Adipose tissue (tissue), 3 donors: Measurements from ENCODE around the gene DPP10. TPM values are rescaled to one million over a fixed set of nuclear protein-coding genes. Genes with fewer than 3 reads are reported as not detected.

Source experiments
- H3K27ac ChIP-seq: one replicate; pipeline ENCODE4 v1.5.1; 2013; ENCODE audit warnings: low read depth, low read length
- WGBS, 3 donors: extraction: QIAGEN DNeasy Blood & Tissue Kit; methylation state at CpG; one replicate each; pipeline ENCODE4 v1.1.7; 2013; 5-methylcytosine and 5-hydroxymethylcytosine counted together
- polyA plus RNA-seq, 3 donors: library from polyadenylated mRNA; stranded (reverse); fragments of 200-250 nt; gene quantifications; one replicate each; pipeline ENCODE4 v1.2.3, GENCODE V29; 2013
- donor health status: healthy with polysubstance abuse.
- donor health status: Bipolar disorder and iron deficiency.
- donor health status: healthy.

DPP10 gene
- polyA plus RNA-seq, 3 donors, result 0.18 to 2.0 TPM; not detected in 1

- WGBS, 3 donors, result 16 to 66% (median 17%) methylated on average over 3 of the region's 3 CpGs
These were observed 1062.9 kb downstream of the DPP10 start for GRCh38 chr2:115505331-115505730.

GRCh38 chr2:115520727-115521126, 1078.3 kb downstream of the DPP10 start:
- 73 to 82% (median 77%) methylated on average over 3 of the region's 3 CpGs for WGBS, 3 donors

More at GRCh38 chr2:115505331-115505730, 1062.9 kb downstream of the DPP10 start:
- H3K27ac ChIP-seq, result no peak overlapping the region

GRCh38 chr2:115524452-115524851, 1082.0 kb downstream of the DPP10 start:
- WGBS, 3 donors, result 78 to 87% (median 82%) methylated on average over 4 of the region's 4 CpGs
- H3K27ac ChIP-seq, result no peak overlapping the region

More at GRCh38 chr2:115520727-115521126, 1078.3 kb downstream of the DPP10 start:
- H3K27ac ChIP-seq, result no peak overlapping the region

GRCh38 chr2:115529627-115530026, 1087.2 kb downstream of the DPP10 start:
- H3K27ac ChIP-seq, result no peak overlapping the region

GRCh38 chr2:115533081-115533480, 1090.6 kb downstream of the DPP10 start:
- 76 to 87% (median 79%) methylated on average over 4 of the region's 4 CpGs for WGBS, 3 donors
- no peak overlapping the region for H3K27ac ChIP-seq

GRCh38 chr2:115541814-115542213, 1099.4 kb downstream of the DPP10 start:
- H3K27ac ChIP-seq, result no peak overlapping the region
- WGBS, 3 donors, result 89 to 97% (median 93%) methylated on average over 4 of the region's 4 CpGs

GRCh38 chr2:115542331-115542730, 1099.9 kb downstream of the DPP10 start:
- no peak overlapping the region for H3K27ac ChIP-seq
- WGBS, 3 donors, result 48 to 78% (median 49%) methylated on average over 1 of the region's 1 CpG

GRCh38 chr2:115543024-115543423, 1100.6 kb downstream of the DPP10 start:
- 71 to 86% (median 74%) methylated on average over 5 of the region's 5 CpGs for WGBS, 3 donors
- H3K27ac ChIP-seq, result no peak overlapping the region

GRCh38 chr2:115543461-115543860, 1101.0 kb downstream of the DPP10 start:
- H3K27ac ChIP-seq, result no peak overlapping the region
- 85 to 92% (median 91%) methylated on average over 4 of the region's 4 CpGs for WGBS, 3 donors

GRCh38 chr2:115549611-115550130, 1107.2 kb downstream of the DPP10 start:
- no peak overlapping the region for H3K27ac ChIP-seq
- WGBS, 3 donors, result 59 to 65% (median 61%) methylated on average over 1 of the region's 1 CpG

- WGBS, 3 donors, result 51 to 84% (median 75%) methylated on average over 2 of the region's 2 CpGs
- no peak overlapping the region for H3K27ac ChIP-seq
These were observed 1110.3 kb downstream of the DPP10 start for GRCh38 chr2:115552726-115553125.

GRCh38 chr2:115554153-115554552, 1111.7 kb downstream of the DPP10 start:
- no peak overlapping the region for H3K27ac ChIP-seq

GRCh38 chr2:115558725-115559124, 1116.3 kb downstream of the DPP10 start:
- WGBS, 3 donors, result 21 to 59% (median 58%) methylated on average over 1 of the region's 1 CpG
- H3K27ac ChIP-seq, result no peak overlapping the region

- no peak overlapping the region for H3K27ac ChIP-seq
- 85 to 87% (median 86%) methylated on average over 4 of the region's 4 CpGs for WGBS, 3 donors
These were observed 1118.2 kb downstream of the DPP10 start for GRCh38 chr2:115560666-115561065.

GRCh38 chr2:115568643-115569042, 1126.2 kb downstream of the DPP10 start:
- 69 to 86% (median 69%) methylated on average over 1 of the region's 1 CpG for WGBS, 3 donors
- no peak overlapping the region for H3K27ac ChIP-seq

GRCh38 chr2:115569547-115569946, 1127.1 kb downstream of the DPP10 start:
- 66 to 93% (median 79%) methylated on average over 2 of the region's 2 CpGs for WGBS, 3 donors
- H3K27ac ChIP-seq, result no peak overlapping the region

- no peak overlapping the region for H3K27ac ChIP-seq
These were observed 1130.3 kb downstream of the DPP10 start for GRCh38 chr2:115572746-115573145.

- 79 to 93% (median 79%) methylated on average over 4 of the region's 4 CpGs for WGBS, 3 donors
- H3K27ac ChIP-seq, result no peak overlapping the region
These were observed 1131.3 kb downstream of the DPP10 start for GRCh38 chr2:115573756-115574155.

GRCh38 chr2:115574667-115575066, 1132.2 kb downstream of the DPP10 start:
- no peak overlapping the region for H3K27ac ChIP-seq
- WGBS, 3 donors, result 49 to 61% (median 55%) methylated on average over 5 of the region's 5 CpGs

- H3K27ac ChIP-seq, result no peak overlapping the region
- WGBS, 3 donors, result 86 to 93% (median 90%) methylated on average over 5 of the region's 5 CpGs
These were observed 1138.3 kb downstream of the DPP10 start for GRCh38 chr2:115580784-115581183.

GRCh38 chr2:115584507-115584906, 1142.1 kb downstream of the DPP10 start:
- H3K27ac ChIP-seq, result no peak overlapping the region
- WGBS, 3 donors, result 89 to 95% (median 93%) methylated on average over 2 of the region's 2 CpGs
